Activated T-cell treated with anti-CD3 and anti-CD28 coated beads for 4 hours (primary cell): ENCODE results near the gene HES4.

Experiments
- DNase-seq: peaks from one replicate; pipeline ENCODE4 v3.0.0-alpha.2; 2020

The HES4 gene, protein sequence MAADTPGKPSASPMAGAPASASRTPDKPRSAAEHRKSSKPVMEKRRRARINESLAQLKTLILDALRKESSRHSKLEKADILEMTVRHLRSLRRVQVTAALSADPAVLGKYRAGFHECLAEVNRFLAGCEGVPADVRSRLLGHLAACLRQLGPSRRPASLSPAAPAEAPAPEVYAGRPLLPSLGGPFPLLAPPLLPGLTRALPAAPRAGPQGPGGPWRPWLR

DNA sequence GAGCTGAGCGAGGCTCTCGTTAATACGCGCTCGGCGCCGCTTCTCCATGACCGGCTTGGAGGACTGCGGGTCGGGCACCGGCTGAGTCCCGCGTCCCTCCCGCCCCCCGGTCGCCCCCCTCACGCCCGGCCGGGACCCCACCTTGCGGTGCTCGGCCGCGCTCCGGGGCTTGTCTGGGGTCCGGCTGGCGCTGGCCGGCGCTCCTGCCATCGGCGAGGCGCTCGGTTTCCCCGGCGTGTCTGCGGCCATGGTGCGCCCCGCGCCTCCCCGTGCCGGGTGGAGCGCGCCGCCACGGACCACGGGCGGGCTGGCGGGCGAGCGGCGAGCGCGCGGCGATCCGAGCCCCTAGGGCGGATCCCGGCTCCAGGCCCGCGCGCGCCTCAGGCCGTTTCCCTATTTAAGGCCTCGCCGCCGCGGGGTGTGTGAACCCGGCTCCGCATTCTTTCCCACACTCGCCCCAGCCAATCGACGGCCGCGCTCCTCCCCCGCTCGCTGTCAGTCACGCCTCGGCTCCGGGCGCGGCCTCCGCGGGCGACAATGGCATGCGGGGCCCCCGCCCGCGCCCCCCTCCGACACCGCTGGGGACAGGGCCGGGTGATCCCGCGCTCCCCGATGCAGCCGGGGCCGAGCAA is at the start of gene HES4:
TSS of gene HES4 (minus strand) at position 373 of the 632 bp plus-strand sequence. CDS start at position 249, 124 bp downstream.
- DNase-seq = peak; percentile 62

DNA sequence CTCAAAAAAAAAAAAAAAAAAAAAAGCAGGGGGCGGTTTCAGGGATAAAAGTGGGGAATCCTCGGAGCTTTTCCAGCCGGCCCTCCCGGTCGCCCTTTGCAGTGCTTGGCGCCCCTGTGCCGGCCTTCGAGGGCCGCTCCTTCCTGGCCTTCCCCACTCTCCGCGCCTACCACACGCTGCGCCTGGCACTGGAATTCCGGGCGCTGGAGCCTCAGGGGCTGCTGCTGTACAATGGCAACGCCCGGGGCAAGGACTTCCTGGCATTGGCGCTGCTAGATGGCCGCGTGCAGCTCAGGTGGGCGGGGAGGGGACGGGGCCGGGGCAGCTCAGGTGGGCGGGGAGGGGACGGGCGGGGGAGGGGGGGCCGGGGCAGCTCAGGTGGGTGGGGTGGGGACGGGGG is 48.9 kb upstream of the HES4 start:
- no peak for DNase-seq

DNA sequence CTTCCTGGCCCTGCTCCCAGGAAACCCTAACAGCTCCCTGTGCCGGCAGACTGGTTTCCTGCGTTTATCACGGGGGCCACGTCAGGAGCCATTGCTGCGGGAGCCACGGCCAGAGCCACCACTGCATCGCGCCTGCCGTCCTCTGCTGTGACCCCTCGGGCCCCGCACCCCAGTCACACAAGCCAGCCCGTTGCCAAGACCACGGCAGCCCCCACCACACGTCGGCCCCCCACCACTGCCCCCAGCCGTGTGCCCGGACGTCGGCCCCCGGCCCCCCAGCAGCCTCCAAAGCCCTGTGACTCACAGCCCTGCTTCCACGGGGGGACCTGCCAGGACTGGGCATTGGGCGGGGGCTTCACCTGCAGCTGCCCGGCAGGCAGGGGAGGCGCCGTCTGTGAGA is 48.1 kb upstream of the HES4 start:
- DNase-seq = no peak

DNA sequence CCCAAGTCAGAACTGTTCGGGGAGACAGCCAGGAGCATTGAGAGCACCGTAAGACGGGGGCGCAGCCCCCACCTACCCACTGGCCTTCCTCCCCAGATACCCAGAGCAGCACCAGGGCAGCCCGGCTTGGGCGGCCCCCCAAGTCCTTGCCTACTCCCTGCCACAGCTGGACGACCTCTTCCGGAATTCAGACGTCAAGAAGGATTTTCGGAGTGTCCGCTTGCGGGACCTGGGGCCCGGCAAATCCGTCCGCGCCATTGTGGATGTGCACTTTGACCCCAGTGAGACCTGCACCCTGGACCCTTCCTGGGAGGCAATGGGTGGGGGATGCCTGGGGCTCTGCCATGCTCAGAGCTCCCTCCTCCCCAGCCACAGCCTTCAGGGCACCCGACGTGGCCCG is 47.5 kb upstream of the HES4 start:
- no peak for DNase-seq

DNA sequence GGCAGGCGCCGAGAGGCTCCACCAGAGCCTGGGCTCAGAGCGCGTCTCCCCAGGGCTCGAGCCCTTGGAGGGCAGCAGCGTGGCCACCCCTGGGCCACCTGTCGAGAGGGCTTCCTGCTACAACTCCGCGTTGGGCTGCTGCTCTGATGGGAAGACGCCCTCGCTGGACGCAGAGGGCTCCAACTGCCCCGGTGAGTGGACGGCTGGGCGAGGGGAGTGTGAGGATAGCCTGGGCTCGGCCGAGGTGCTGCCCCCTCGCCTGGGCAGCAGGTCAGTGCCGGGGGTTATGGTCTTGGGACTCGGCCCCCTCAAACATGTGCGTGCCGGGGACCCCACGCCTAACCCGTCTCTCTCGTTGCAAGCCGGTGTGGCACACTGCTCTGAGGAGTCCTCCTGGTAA is 46.9 kb upstream of the HES4 start:
- DNase-seq = no peak

DNA sequence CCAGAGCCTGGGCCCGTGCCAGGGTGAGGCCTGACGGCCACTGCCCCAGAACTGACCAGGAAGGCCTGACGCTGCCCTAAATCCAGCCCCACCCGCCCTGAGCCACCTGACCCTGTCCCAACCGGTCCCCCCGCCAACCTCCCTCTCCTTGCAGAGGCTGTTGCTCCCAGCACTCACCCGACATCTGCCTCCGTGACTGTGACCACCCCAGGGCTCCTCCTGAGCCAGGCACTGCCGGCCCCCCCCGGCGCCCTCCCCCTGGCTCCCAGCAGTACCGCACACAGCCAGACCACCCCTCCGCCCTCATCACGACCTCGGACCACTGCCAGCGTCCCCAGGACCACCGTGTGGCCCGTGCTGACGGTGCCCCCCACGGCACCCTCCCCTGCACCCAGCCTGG is 46.3 kb upstream of the HES4 start:
- DNase-seq = no peak

DNA sequence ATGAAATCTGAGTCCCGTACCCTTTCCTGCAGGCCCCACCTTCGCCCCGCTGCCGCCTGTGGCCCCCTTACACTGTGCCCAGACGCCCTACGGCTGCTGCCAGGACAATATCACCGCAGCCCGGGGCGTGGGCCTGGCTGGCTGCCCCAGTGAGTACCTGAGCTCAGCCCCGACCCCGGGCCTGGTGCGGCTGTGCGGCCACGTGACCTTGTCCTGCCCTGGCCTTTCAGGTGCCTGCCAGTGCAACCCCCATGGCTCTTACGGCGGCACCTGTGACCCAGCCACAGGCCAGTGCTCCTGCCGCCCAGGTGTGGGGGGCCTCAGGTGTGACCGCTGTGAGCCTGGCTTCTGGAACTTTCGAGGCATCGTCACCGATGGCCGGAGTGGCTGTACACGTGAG is 45.2 kb upstream of the HES4 start:
- DNase-seq = no peak

DNA sequence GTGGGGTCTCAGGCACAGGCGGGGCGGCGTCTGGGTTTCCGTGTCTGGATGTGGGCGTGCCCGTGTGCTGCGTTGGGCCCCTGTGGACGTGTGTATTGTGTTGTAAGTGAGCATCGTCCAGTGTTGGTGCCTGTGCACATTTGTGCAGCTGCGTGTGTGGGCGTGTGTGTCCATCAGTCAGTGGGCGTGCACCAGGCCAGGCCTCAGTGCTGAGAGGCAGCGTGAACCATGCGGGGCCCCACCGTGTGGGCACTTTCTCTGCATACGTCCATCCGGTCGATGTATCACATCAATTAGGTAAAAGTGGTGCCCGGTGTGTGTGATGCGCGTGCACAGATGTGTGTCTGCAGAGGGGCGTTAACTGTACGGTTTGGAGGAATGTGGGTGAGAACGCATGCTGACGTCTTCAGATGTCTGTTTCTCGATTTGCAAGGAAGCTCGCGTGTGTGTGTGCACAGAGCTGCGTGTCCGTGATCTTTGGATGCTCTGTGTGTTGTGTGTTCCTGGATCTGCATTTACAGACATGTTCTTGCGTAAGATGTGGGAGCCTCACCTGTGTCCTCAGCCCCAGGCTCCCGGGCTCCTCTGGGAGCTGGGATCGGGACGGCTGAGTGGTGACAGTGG is 44.7 kb upstream of the HES4 start:
- DNase-seq = no peak

DNA sequence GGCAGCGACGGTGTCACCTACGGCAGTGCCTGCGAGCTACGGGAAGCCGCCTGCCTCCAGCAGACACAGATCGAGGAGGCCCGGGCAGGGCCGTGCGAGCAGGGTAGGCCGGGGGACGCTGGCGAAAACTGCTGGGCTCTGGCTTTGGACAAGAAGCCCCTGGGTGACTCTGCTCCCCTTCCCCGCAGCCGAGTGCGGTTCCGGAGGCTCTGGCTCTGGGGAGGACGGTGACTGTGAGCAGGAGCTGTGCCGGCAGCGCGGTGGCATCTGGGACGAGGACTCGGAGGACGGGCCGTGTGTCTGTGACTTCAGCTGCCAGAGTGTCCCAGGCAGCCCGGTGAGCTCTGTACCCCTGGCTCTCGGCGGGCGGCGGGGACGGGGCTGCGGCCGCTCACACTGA is 44.0 kb upstream of the HES4 start:
- DNase-seq = no peak

DNA sequence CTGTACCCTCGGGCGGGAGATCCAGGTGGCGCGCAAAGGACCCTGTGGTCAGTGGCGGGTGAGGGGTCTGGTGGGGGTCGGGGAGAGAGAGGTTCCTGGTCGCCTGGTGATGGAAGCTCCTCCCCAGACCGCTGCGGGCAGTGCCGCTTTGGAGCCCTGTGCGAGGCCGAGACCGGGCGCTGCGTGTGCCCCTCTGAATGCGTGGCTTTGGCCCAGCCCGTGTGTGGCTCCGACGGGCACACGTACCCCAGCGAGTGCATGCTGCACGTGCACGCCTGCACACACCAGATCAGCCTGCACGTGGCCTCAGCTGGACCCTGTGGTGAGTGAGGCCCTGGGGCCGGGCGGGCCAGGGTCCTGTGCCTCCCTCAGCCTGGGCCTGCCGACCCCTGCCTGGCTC is 43.5 kb upstream of the HES4 start:
- no peak for DNase-seq

DNA sequence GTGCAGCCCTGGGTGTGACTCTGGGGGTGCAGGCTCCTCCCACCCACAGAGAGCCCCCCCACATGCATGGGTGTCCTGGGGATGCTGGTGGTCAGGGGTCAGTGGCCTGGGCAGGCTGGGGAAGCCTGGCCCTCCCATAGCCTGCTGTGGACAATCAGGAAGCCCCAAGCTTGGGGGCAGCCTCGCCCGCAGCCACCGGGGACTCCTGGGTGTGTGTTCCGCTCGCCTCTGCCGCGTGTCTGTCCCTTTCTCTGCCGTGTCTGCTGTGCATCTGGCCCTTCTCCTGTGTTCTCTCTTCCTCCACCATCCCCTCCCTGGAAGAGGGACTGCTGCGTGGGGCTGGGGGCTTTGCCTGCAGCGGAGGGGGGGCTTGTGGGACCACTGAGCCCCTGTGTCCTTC is 42.9 kb upstream of the HES4 start:
- no peak for DNase-seq

DNA sequence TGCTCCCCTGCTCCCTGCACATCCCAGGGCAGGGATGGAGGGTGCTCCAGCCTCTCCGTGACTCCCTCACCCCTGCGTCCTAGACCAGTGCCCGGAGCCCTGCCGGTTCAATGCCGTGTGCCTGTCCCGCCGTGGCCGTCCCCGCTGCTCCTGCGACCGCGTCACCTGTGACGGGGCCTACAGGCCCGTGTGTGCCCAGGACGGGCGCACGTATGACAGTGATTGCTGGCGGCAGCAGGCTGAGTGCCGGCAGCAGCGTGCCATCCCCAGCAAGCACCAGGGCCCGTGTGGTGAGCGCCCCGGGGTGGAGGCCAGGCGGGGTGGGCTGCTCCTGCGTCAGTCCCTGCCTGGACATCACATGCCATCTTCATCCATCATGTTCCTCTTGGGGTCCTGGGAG is 42.0 kb upstream of the HES4 start:
- DNase-seq = no peak

DNA sequence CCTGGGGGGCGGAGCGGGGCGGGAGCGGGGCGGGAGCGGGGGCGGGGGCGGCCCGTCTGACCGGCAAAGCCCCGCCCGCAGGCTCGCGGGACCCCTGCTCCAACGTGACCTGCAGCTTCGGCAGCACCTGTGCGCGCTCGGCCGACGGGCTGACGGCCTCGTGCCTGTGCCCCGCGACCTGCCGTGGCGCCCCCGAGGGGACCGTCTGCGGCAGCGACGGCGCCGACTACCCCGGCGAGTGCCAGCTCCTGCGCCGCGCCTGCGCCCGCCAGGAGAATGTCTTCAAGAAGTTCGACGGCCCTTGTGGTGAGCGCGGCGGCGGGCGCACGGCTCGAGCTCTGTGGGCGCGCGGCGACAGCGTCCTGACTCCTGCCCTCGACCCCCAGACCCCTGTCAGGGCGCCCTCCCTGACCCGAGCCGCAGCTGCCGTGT is 41.2 kb upstream of the HES4 start:
- DNase-seq = no peak

DNA sequence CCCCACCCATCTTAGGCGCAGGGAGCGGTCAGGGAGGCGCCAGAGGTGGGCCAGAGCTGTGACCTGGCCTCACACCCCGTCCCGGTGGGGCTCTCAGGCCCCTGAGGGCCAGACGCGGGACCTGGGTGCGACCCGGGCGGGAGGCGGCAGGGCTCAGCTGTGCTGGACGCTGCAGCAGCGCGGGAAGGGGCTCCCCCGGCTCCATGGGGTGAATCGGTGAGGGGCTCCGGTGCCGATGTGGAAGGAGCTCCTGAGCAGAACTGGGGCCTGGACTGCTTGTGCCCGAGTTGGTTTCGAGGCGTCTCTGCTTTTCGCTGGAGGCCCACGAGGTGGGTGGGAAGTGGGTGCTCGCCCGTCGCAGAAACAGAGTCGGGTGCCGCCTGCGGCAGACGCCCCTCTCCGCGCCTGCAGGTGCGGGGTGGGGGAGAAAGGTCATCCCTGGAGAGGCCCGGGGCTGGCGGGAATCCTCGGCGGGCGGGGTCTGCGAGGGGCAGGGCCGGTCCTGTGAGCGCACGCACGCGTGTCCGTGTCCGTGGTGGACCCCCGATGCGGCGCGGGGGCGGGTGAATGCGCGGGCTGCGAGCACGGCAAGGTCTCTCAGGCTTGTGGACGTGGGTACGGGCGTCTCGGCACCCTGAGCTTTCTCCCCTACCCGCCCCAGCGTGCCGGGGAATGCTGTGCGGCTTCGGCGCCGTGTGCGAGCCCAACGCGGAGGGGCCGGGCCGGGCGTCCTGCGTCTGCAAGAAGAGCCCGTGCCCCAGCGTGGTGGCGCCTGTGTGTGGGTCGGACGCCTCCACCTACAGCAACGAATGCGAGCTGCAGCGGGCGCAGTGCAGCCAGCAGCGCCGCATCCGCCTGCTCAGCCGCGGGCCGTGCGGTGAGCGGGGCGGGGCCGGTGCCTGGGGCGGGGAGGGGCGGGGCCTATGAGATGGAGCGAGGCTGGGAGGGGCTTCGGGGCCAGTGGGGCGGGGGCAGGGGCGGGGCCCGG is 40.4 kb upstream of the HES4 start:
- DNase-seq = peak; percentile 66

DNA sequence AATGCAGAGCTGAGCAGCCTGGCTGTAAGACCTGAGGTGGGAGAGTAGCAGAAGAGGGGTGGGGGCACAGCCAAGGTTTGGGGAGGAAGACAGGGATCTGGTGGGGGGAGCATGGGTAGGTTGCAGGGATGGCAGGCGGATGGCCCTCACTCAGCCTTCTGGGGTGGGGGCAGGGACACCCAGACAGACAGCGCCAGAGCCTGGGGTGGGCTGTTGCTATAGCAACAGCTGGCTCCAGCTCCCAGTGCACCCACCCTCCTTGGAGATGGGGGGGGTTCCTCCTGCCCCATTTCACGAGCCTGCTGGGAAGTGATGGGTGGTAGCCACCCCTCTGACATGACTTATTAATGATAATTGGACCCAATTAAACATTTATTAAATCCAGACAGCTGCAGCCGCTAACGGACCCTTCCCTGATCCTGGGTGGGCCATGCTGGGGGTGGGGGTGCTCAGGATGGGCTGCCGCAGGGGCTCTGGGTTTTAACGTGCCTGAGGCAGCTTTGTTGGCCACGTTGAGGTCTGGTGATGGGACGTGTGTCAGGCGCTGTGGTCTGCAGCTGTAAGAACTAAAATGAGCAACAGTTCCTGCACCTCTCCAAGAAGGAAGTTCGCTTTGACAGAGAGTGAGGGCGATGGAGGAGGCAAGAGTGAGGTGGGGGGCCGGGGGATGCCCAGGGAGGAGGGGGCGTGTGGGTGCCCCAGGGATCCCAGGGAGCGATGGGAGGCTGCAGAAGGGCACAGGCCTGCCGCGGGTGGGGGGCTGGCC is 39.4 kb upstream of the HES4 start:
- no peak for DNase-seq

DNA sequence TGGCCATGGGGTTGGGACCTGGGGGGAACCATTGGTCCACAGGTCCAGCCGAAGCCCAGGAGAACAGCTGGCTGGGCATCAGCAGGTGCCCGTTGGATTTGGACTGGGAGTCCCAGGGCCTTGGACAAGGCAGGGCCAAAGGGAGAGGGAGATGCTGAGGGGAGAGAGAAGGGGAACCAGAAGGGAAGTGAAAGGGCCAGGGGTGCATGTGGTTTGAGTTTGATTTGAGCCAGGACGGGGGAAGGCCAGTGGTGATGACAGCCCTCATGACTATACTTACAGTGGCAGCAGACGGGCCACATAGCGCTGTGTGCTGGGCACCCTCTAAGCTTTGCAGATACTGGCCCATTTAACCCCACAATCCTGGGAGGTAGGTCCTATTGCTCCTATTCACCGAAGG is 38.8 kb upstream of the HES4 start:
- DNase-seq = no peak

DNA sequence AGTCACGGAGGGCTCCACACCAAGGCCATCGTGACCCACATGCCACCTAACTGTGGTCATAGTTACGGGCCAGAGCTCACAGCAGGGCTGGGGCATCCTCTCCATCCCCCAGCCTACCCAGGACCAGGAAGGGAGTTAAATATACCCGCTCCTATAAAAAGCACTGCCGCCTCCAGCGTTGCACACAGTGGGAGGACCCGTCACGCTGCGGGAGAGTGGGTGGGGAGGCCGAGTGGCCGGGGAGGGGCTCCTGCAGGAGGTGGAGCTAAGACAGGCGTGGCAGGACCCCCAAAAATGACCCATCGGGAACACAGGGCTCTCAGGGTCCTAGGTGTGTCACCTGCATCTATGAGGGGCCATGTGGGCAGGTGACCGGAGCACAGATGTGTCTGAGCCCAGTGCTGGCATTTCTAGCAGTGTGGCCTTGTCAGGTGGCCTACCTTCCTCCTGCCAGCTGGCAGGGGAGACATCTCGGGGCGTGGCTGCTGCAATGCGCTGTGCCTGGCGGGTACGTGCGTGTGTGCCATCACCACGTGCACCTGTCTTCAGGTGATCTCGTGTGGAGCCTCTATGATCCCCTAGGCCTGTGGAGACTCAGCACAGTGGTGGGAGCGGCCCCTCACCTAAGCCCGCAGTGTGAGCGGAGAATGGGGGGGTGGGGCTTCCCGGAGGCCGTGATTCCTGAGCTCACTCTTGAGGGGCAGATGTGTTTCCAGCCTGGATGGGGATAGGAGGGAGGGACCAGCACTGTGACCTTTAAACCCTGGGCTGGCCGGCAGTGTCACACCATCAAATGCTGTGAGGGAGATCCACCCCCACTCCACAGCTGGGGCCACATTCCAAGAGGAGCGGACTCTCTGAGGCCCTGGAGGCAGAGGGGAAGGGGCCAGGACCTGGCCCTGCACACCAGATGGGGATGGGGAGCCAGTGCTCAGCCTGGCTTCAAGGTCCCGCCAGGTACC is 37.8 kb upstream of the HES4 start:
- DNase-seq = no peak

DNA sequence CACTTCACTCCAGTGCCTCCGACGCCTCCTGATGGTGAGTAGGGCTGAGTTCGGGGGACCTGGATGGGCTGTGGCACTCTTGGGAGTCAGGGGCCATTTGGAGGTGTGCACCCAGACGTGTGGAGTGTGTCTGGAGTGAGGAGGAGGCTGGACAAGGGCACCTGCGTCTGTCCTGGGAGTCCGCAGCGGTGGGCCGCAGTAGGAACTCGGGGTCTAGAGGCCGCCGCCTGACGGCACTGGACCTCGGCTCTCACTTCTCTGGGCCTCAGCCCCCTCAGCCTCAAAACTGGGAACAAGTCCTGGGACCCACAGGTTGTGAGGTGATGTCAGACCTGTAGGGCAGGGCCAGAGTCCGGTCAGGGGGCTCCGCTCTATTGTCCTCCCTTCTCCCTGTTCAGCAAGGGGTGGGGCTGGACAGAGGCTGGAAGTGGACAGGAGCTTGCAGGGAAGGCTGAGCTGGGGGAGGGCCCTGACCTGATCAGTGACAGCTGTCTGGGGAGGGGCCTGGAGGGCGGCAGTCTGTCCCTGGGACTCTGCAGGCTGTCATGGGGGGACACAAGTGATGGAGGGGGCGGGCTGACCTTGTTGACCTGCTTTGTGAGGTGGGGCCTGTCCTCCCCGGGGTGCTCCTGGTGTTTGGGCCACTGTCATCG is 35.5 kb upstream of the HES4 start:
- no peak for DNase-seq

DNA sequence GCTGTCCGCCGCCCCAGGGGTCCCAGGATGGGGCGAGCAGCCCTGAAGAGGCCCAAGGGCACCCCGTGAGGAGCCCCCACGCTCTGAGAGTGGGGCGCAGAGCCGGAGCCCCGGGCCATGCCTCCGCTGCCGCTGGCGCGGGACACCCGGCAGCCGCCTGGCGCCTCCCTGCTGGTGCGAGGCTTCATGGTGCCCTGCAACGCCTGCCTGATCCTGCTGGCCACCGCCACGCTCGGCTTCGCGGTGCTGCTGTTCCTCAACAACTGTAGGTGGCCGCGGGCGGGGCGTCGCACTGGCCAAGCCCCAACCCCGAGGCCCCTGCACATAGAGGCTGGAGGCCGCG is 34.5 kb upstream of the HES4 start:
- DNase-seq = no peak

DNA sequence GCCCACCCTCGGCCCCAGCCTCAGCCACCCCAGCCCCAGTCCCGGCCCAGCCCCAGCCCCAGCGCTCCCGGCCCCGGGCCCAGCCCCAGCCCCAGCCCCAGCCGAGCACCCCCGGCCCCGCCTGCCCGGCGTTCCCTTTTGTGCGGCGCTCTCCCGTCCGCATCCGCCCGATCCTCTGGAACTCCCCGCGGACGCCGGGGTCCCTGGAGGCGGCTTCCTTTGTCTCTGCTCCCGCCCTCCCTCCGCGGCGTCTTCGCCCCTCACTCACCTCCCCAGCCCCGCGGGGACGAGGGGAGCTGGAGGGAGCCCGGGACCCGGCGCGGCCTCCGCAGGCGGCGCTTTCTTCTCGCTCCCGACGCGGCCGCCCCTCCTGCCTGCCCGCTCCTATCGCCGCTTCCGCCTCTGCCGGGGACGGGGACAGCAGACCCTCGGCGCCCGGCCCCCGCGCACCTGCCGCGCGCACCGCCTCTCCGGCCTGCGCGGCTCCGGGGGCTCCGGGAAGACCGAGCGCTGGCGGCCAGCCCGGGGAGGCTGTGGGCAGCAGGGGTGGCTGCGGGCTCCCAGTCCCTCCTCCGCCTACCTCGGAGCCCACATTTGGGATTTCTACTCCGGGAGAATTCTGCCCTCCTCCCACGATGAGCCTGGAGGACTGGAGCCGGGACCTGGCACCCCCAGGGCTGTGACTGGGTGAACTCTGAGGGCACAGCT is 34.0 kb upstream of the HES4 start:
- no peak for DNase-seq
